Neutrophil (primary cell): ENCODE results near the gene P2RY2.

Source experiments
- H3K27ac ChIP-seq: fragments of 200-600 bp; sonication (generic); 2 replicates; pipeline ENCODE4 v1.5.1; 2016; ENCODE audit warnings: mild to moderate bottlenecking, moderate library complexity
- H3K27me3 ChIP-seq: fragments of 200-600 bp; sonication (generic); 2 replicates; pipeline ENCODE4 v1.6.0; 2016; ENCODE audit warnings: mild to moderate bottlenecking
- H3K36me3 ChIP-seq: fragments of 200-600 bp; sonication (generic); 2 replicates; pipeline ENCODE4 v1.5.1; 2017
- H3K4me1 ChIP-seq, 2 experiments: fragments of 200-600 bp in 1 of 2; sonication (generic) in 1 of 2; 1 replicate in 1 of 2; 2 replicates in 1 of 2; pipeline versions ENCODE4 v1.5.1 to v1.6.1; 2013 to 2016; ENCODE audit warnings: low read depth in 1 of 2, low read length in 1 of 2, mild to moderate bottlenecking in 1 of 2, moderate library complexity in 1 of 2; ENCODE audit not compliant: control insufficient read depth in 1 of 2, insufficient read depth in 1 of 2
- H3K4me3 ChIP-seq, 2 experiments: fragments of 200-600 bp in 1 of 2; sonication (generic) in 1 of 2; 1 replicate in 1 of 2; 2 replicates in 1 of 2; pipeline ENCODE4 v1.5.1; 2013 to 2016; ENCODE audit warnings: low read depth in 1 of 2, low read length in 1 of 2, mild to moderate bottlenecking in 1 of 2, moderate library complexity in 1 of 2
- H3K9me3 ChIP-seq: fragments of 200-600 bp; sonication (generic); 2 replicates; pipeline ENCODE4 v1.5.1; 2016
- CTCF ChIP-seq: fragments of 200-600 bp; sonication (generic); IDR thresholded peaks from 2 replicates; pipeline ENCODE4 v1.5.1; 2016; ENCODE audit warnings: antibody characterized with exemption

Gene P2RY2

GRCh38 chr11:73177380-73177777 is 40.7 kb upstream of the P2RY2 start:
- Histone ChIP-seq H3K4me3 (no peak overlapping the region), H3K9me3 (no peaks in the 10 kb centered on the region), H3K4me1 (peaks cover 0 to 9% of the 10 kb centered on the region in 2 experiments), H3K27me3 (no peaks in the 10 kb centered on the region), H3K27ac (no peak overlapping the region), H3K36me3 (no peaks in the 10 kb centered on the region)
- TF ChIP-seq CTCF, result no peak

DNA sequence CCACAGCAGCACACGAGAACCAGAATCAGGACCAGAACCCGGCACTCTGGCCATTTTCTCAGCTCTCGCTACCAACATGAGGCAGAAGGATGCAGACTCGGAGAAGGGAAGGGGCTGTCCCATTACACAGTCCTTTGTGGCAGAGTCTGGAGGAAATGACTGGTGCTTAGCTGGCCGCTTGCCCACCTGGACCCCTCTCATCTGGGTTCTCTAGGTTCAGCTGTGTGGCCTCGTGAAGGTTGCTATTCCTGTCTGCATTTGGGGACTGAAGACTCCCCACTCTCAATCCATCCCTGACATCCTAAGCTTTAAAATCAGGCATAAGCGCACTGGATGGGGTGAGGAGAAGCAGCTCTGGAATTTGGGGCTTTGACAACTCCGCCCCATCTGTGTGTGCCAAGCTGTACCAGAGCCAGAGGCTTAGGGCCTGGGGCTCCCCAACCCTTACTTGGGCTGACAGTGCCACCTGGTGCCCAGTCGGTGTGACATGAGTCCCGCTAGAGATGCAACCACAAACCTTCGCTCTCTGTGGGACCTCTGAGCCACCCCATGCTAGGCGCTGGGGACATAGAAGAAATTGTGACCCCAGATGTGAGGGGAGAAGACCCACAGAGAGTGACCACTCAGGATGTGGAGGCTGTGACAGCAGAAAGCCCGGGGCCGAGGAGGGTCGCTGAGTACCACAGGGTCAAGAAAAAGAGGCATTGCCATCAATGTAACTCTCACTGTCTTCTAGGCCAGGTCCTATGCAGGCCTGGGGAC is 40.1 kb upstream of the P2RY2 start:
- no peaks in the 10 kb centered on the region for H3K36me3 ChIP-seq
- no peaks in the 10 kb centered on the region for H3K27me3 ChIP-seq
- no peaks in the 10 kb centered on the region for H3K9me3 ChIP-seq
- no peak overlapping the region for H3K27ac ChIP-seq
- H3K4me3 ChIP-seq, result no peak overlapping the region
- H3K4me1 ChIP-seq, result peaks cover 0 to 9% of the 10 kb centered on the region in 2 experiments
- peak; percentile 77 for TF ChIP-seq CTCF

DNA sequence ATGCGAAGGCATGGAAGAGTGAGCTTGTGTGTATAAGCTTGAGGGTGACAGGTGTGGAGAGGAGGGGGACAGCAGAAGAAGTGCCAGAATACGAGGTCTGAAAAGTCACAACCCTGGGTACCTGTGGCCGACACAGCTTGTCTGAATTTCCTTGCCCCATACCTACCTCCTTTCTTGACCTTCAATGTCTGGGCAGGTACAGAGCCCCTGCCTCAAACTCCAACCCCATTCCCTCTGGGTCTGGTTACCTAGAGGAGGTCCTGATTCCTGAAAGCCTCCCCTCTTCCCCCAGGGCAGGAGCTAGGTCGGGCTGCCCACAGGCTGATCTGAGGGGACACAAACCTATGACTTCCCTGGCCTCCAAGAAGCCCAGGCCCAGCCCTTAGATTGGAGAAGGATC is 39.4 kb upstream of the P2RY2 start:
- H3K27ac ChIP-seq, result no peak overlapping the region
- no peak for TF ChIP-seq CTCF
- H3K4me1 ChIP-seq, result peaks cover 0 to 9% of the 10 kb centered on the region in 2 experiments
- no peaks in the 10 kb centered on the region for H3K27me3 ChIP-seq
- H3K9me3 ChIP-seq, result no peaks in the 10 kb centered on the region
- H3K36me3 ChIP-seq, result no peaks in the 10 kb centered on the region
- H3K4me3 ChIP-seq, result no peak overlapping the region

GRCh38 chr11:73182824-73183321 is 35.2 kb upstream of the P2RY2 start:
- TF ChIP-seq CTCF, result no peak
- Histone ChIP-seq H3K9me3 (no peaks in the 10 kb centered on the region), H3K36me3 (no peaks in the 10 kb centered on the region), H3K27me3 (no peaks in the 10 kb centered on the region), H3K27ac (no peak overlapping the region), H3K4me1 (peaks cover 33 to 40% of the 10 kb centered on the region in 2 experiments), H3K4me3 (no peak overlapping the region)

GRCh38 chr11:73184953-73185671 is 33.0 kb upstream of the P2RY2 start:
- H3K9me3 ChIP-seq, result no peaks in the 10 kb centered on the region
- H3K27ac ChIP-seq, result peak overlapping the region; percentile 89
- H3K4me1 ChIP-seq, result peaks cover 55 to 57% of the 10 kb centered on the region in 2 experiments
- TF ChIP-seq CTCF, result peak; percentile 98
- peak overlapping the region; percentile 43 to 57 for H3K4me3 ChIP-seq
- H3K36me3 ChIP-seq, result no peaks in the 10 kb centered on the region
- no peaks in the 10 kb centered on the region for H3K27me3 ChIP-seq
